Activated CD4-positive, alpha-beta memory T cell treated with anti-CD3 and anti-CD28 coated beads for 36 hours (primary cell): ENCODE data around the gene SSR1. TPM values are rescaled to one million over a fixed set of nuclear protein-coding genes. Genes with fewer than 3 reads are reported as not detected.

Source experiments
- total RNA-seq, 2 experiments: library from RNA; stranded (reverse); gene quantifications; one replicate each; pipeline ENCODE4 v1.2.3, GENCODE V29; 2021

SSR1 gene
- total RNA-seq, 2 experiments from 2014 or later, result 156 to 164 TPM

Other genes starting within 250 kb of the SSR1 start
- 10 to 100 TPM; 13.0 to 13.5 TPM for gene RREB1, start 205.2 kb downstream of the SSR1 start, total RNA-seq
- under 1 TPM; 0.12 to 0.22 TPM for gene CAGE1, start 76.5 kb upstream of the SSR1 start, total RNA-seq
- gene RIOK1, start 76.6 kb upstream of the SSR1 start, total RNA-seq, result 10 to 100 TPM; 33.5 to 38.7 TPM
- under 1 TPM; 0.07 to 0.12 TPM for gene DSP, start 228.5 kb upstream of the SSR1 start, total RNA-seq